CD4-positive, alpha-beta T cell treated with Interleukin-12 subunit alpha and Interleukin-12 subunit beta, for 1 hour (primary cell): Measurements from ENCODE around the gene KMT5B.

Experiments
- DNase-seq: peaks from one replicate; pipeline ENCODE4 v3.0.0-alpha.2; 2020

KMT5B gene

DNA sequence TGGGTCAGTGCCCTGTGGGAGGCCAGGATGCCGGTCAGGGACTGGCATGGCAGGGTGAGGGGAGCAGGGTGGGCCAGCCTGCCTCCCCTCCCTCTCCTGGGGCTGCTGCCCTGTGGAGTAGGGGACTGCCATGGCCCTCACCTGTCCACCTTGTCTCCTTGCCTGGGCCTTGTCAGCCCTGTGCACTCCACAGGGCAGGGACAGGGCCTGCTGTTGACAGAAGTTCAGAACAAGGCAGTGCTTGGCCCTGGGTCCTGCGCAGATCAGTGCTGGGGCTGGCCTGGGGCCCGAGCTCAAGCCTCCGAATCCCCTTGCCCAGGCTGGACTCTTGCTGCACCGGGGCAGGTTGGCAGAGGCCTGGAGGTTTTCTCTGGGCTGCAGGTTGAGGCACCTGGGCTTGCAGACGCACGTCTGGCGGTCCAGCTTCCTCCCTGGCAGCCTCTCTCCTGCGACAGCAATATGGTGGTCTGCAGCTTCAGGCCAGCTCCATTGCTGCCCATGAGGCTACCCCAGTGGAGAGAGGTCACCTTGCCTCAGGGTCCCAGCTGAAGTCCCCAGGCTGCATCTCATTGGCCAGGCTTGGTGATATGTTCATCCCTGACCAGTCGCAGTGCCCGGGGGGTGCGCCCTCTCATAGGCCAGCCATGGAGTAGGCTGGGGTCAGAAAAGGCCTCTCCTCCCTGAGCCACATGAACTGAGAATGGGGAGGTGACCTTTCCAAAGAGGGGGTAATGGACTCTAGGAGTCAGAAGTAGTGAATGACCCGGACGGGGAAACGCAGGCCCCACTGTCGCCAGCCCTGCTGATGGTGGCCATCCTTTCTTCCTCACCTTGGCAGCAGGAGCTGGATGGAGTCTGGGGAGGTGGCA lies 70.4 kb downstream of the KMT5B start:
- DNase-seq = no peak

GRCh38 chr11:68142028-68142412 lies 71.1 kb downstream of the KMT5B start:
- peak; percentile 18 for DNase-seq

DNA sequence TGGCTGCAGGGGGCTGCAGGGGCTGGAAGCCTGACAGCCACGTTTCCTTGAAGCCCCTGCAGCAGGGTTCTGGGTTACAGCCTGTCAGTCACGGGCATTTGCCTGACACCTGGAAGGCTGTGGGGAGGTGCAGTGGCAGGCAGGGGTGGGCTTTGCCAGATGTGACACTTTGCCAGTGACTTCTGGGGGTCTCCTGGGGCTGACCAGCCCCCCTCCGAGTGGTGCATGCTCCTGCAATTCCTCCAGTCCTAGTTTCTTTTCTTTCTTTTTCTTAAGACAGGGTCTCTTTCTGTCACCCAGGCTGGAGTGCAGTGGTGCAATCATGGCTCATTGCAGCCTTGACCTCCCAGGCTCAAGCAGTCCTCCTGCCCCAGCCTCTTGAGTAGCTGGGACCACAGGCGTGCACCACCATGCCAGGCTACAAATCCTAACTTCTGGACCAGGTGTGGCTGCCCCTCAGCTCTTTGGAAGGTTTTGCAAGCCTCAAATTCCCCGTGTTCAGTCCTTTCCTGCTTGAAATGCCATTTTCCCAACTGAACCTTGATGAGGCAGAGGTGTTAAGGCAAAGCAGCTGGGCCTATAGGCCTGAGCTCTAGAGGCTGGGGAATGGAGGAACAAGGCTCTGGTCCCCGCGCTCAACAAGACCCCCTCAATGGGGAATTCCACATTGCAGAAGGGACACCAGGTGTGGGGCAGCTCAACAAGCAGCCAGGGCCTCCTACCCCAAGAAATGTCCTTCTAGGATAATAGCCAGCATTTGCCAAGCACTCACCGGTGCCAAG lies 71.7 kb downstream of the KMT5B start:
- no peak for DNase-seq

GRCh38 chr11:68140496-68141245 lies 72.4 kb downstream of the KMT5B start:
- no peak for DNase-seq

- DNase-seq = no peak
Observed at GRCh38 chr11:68138237-68138636, 74.9 kb downstream of the KMT5B start.

DNA sequence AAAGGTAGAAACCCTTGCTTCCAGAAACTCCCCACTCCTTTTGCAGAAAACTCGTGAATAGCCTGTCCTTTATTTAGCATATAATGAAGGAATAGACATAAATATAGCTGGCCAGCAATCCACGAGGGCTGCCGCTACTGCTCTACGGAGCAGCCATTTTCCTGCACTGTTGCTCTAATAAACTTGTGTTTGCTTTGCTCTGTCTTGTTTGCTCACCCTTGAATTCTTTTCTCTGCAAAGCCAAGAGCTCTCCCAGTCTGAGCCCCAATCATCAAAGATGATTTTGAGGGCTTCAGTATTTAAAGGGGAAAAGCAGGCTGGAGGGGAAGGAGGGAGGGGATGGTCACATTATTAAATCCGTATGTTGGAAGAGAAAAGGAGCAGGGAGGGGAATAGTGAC lies 75.3 kb downstream of the KMT5B start:
- DNase-seq = no peak

- no peak for DNase-seq
Observed at GRCh38 chr11:68136866-68137265, 76.2 kb downstream of the KMT5B start.

DNA sequence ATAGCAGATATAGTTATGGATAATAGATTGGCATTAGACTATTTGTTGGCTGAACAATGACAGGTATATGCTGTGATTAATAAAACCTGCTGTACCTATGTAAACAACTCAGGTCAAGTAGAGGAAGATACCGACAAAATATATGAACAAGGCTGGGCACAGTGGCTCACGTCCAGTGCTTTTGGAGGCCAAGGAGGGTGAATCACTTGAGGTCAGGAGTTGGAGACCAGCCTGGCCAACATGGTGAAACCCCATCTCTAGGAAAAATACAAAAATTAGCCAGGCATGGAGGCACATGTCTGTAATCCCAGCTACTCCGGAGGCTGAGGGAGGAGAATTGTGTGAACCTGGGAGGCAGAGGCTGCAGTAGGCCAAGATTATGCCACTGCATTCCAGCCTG lies 77.9 kb downstream of the KMT5B start:
- no peak for DNase-seq

GRCh38 chr11:68133761-68134160 lies 79.3 kb downstream of the KMT5B start:
- DNase-seq = no peak

DNA sequence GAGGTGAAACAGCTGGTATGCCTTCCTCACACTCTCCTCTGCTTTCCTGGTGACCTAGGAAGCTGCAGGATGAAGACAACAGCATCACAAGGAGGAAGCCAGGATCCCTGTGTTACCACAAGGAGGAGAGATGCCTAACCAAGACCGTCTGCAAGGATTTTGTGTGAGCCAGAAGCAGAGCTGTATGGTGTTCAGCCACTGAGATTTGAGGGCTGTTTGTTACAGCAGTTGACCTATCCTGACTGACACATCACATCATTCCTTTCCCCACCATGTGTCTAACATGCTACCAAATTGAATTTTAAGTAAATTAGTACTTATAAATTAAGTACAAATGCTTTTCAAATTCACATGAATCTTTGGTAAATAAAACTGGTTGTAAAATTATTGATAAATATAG lies 83.0 kb downstream of the KMT5B start:
- no peak for DNase-seq

GRCh38 chr11:68128682-68129327 lies 84.3 kb downstream of the KMT5B start:
- no peak for DNase-seq

GRCh38 chr11:68127714-68128681 lies 85.1 kb downstream of the KMT5B start:
- DNase-seq = no peak

DNA sequence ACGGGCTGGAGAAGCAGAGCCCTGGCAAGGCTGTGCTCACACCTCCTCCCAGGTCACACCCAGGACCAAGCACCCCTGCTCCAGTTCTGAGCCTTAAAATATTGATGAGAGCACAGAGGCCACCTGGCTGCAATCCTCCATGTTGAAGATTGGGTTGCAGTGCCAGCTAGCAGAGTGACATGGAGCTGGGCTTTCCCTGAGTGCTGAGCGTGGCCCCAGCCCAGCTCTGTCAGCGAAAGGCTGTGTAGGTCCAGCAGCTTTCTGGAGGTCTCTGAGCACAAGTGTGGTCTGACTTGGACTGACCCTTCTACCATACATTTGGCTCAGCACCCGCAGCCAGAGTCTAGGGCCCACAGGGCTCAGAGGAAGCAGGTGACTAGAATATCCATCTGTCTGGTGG lies 87.9 kb downstream of the KMT5B start:
- no peak for DNase-seq

- no peak for DNase-seq
Observed at GRCh38 chr11:68122936-68123539, 90.1 kb downstream of the KMT5B start.

DNA sequence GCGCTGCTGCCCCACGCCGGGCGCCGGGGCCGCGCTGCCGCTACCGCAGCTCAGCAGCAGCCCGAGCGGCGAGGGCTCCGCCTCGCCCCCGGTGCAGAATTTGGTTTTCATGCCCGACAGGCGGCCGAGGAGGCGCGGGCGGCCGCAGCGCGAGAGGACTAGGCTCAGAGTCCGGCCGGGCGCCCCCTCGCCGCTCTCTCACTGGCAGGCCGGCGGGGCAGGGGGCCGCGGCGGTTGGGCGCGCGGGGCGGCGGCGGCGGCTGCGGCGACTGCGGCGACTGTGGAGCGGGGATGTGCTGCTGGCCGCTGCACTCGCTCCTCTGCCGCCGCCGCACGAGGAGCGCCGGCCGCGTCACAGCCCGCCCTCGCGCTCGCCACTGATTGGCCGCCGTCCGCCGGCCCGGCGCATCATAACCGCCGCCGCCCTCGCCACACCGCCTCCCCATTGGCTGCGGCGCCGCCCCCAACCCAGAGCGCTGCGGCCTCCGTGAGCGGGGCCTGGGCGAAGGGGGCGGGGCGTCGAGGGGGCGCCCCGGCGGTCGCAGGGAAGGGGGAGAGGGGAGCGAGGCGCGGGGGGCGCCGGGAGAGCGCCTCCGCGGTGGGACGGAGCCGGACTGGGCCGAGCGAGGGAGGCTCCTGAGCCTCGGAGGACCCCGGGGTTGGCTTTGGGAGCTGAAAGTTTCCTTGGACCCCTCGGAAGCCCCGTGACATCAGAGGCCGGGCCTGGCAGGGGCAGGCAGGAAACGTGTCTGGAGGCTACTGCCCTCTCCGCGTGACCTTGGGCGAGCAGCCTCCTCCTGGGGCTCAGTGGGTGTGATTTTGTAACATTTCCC lies 91.8 kb downstream of the KMT5B start, which contains the start of gene CHKA:
Gene CHKA (minus strand): TSS at position 322 of the 833 bp plus-strand sequence. CDS start 211 bp downstream, at position 111.
- peak; percentile 86 for DNase-seq

GRCh38 chr11:68120273-68121066 lies 92.6 kb downstream of the KMT5B start:
- peak; percentile 41 for DNase-seq

DNA sequence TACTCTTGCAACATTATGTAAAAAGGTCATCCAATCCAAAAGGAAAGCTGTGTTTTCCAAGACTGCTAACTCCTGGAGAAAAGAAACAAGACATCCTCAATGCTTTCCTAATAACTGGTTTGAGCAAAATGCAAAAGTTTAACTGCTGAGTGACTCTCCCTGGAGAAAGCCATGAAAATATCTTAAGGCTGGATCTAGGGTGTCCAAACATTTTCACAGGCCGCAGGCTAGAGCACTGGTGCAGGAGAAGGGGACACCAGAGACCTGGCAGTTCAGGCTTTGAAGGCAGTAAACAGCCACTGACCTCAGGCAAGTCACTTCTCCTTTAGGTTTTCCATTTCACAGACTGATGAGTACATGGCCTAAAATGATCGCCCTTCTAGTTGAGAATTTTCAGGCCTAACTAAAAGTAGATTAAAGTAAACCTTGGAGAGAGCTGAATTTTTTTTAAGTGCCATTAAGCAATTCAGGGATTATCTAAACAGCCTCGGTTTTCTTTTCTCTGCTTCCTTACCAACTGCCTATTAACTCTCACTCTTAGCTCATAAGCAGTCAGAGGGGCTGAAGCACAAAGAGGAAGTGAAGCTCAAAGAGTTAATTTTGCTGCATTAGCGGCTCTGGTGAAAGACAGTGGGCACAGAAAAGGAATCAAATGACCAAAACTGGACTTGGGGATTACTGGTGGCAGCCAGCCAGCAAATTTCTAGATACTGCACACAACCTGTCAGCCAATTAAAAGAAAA lies 94.2 kb downstream of the KMT5B start:
- no peak for DNase-seq

DNA sequence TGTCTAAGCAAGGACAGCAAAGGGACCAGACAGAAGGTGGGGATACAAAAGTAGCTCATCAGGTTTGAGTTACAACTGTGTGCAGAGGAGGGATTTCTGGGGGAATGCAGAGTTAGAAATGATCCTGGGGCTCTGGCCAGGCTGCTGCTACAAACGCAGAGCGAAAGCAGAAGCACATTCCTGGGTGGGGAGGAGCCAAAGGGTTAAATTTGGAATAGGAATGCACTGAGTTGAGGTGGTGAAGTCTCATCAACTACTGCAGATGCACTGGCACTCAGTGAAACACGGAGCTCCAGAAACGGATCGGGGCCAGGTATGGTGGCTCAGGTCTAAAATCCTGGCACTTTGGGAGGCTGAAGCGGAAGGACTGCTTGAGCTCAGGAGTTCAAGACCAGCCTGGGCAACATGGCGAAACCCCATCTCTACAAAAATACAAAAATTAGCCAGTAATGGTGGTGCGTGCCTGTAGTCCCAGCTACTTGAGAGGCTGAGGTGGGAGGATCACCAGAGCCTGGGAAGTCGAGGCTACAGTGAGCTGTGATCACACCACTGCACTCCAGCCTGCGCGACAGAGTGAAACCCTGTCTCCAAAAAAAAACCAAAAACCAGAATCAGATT lies 95.1 kb downstream of the KMT5B start:
- DNase-seq = no peak
